Measurements from ENCODE around the gene ATP8B3. TPM values are rescaled to one million over a fixed set of nuclear protein-coding genes. Genes with fewer than 3 reads are reported as not detected.

The ATP8B3 gene
- total and polyA plus RNA-seq, 7 donors: under 0.01 to 3.9 (median 0.68) TPM; not detected in 2

- WGBS, 2 donors: 73 to 76% methylated on average over 9 of the region's 9 CpGs
- peaks cover 26 to 94% (median 77%) of the 10 kb centered on the region in 3 donors for H3K27me3 ChIP-seq
- H3K9me3 ChIP-seq: peaks cover 7 to 14% (median 9%) of the 10 kb centered on the region in 4 donors
- TF ChIP-seq EP300 (IDR thresholded peaks at IDR 0.05) (no peak), POLR2A (IDR thresholded peaks at IDR 0.05) (no peak), POLR2AphosphoS5 (IDR thresholded peaks at IDR 0.05) (no peak)
- TF ChIP-seq, protein P1, sequence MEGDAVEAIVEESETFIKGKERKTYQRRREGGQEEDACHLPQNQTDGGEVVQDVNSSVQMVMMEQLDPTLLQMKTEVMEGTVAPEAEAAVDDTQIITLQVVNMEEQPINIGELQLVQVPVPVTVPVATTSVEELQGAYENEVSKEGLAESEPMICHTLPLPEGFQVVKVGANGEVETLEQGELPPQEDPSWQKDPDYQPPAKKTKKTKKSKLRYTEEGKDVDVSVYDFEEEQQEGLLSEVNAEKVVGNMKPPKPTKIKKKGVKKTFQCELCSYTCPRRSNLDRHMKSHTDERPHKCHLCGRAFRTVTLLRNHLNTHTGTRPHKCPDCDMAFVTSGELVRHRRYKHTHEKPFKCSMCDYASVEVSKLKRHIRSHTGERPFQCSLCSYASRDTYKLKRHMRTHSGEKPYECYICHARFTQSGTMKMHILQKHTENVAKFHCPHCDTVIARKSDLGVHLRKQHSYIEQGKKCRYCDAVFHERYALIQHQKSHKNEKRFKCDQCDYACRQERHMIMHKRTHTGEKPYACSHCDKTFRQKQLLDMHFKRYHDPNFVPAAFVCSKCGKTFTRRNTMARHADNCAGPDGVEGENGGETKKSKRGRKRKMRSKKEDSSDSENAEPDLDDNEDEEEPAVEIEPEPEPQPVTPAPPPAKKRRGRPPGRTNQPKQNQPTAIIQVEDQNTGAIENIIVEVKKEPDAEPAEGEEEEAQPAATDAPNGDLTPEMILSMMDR (IDR thresholded peaks at IDR 0.05): no peak
- H3K4me3 ChIP-seq: no peak overlapping the region
- DNase-seq: no peak
- peaks cover 0 to 5% (median 0%) of the 10 kb centered on the region in 4 donors for H3K4me1 ChIP-seq
- intact Hi-C loops (cut with DNase I): loop anchor here (2.0 to 10.0 kb wide), 3 partner anchors 97 to 314 kb away; partner anchors contain the start of gene APC2
- no peak overlapping the region for H3K27ac ChIP-seq
- H3K36me3 ChIP-seq: no peaks in the 10 kb centered on the region
Observed at GRCh38 chr19:1768918-1769644, 43.0 kb downstream of the ATP8B3 start.

- DNase-seq: no peak
- peaks cover 28 to 94% (median 79%) of the 10 kb centered on the region in 3 donors for H3K27me3 ChIP-seq
- no peaks in the 10 kb centered on the region for H3K36me3 ChIP-seq
- H3K9me3 ChIP-seq: peaks cover 7 to 14% (median 9%) of the 10 kb centered on the region in 4 donors
- TF ChIP-seq, protein P1 (IDR thresholded peaks at IDR 0.05): no peak
- TF ChIP-seq POLR2AphosphoS5 (IDR thresholded peaks at IDR 0.05) (no peak), EP300 (IDR thresholded peaks at IDR 0.05) (no peak), POLR2A (IDR thresholded peaks at IDR 0.05) (no peak)
- no peak overlapping the region for H3K27ac ChIP-seq
- no peak overlapping the region for H3K4me3 ChIP-seq
- 24% methylated on average over 13 of the region's 13 CpGs for WGBS, 2 donors
- H3K4me1 ChIP-seq: peaks cover 0 to 5% (median 0%) of the 10 kb centered on the region in 4 donors
- intact Hi-C loops (cut with DNase I): loop anchor here (2.0 to 10.0 kb wide), 3 partner anchors 96 to 313 kb away; partner anchors contain the start of gene APC2
Observed at GRCh38 chr19:1768248-1768647, 43.8 kb downstream of the ATP8B3 start.

- no peak for TF ChIP-seq POLR2A (IDR thresholded peaks at IDR 0.05)
- TF ChIP-seq, protein P1 (IDR thresholded peaks at IDR 0.05): peak; percentile 70 to 98 (median 92)
- Histone ChIP-seq H3K27ac (no peak overlapping the region), H3K36me3 (no peaks in the 10 kb centered on the region), H3K4me1 (peaks cover 0 to 5% (median 0%) of the 10 kb centered on the region in 4 donors), H3K9me3 (peaks cover 7 to 14% (median 9%) of the 10 kb centered on the region in 4 donors), H3K4me3 (no peak overlapping the region), H3K27me3 (peaks cover 31 to 98% (median 86%) of the 10 kb centered on the region in 3 donors)
- DNase-seq: no peak
- intact Hi-C loops (cut with DNase I): loop anchor here (2.0 to 10.0 kb wide), 3 partner anchors 59 to 313 kb away; partner anchors contain the start of gene APC2
- WGBS, 2 donors: 4% methylated on average over 21 of the region's 21 CpGs
Observed at GRCh38 chr19:1767464-1767933, 44.6 kb downstream of the ATP8B3 start.

DNA sequence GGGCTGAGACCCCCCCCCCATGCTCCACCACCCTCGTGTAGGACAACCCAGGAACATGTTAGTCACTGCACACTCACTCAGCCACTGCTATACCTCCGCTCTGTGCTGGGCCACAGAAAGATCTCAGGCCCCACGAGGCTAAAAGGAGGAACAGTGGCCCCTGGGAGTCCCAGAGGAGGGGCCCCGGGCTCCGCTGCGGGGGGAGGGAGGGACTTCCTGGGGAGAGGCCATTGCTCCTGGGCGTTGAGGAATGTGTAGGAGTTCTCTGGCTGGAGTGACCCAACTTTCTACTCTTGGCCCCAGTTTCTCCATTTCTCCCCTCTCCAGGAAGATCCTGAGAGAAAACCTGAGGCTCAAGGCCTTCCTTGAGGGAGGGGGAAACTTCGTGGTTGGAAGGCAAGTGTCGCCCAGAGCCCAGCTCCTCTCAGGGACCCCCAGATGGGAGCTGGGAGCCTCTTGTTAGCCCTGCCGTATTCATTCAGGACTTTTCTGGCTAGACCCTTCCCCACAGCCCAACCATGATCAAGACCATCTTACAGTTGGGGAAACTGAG, 45.2 kb downstream of the ATP8B3 start:
- Histone ChIP-seq H3K27me3 (peaks cover 33 to 99% (median 92%) of the 10 kb centered on the region in 3 donors), H3K4me3 (no peak overlapping the region), H3K27ac (no peak overlapping the region), H3K36me3 (no peaks in the 10 kb centered on the region), H3K9me3 (peaks cover 7 to 14% (median 9%) of the 10 kb centered on the region in 4 donors), H3K4me1 (peaks cover 0 to 5% (median 0%) of the 10 kb centered on the region in 4 donors)
- intact Hi-C loops (cut with DNase I): loop anchor here (2.0 to 10.0 kb wide), 3 partner anchors 60 to 312 kb away; partner anchors contain the start of gene APC2
- WGBS, 2 donors: 16% methylated on average over 10 of the region's 10 CpGs
- DNase-seq: no peak
- TF ChIP-seq, protein P1 (IDR thresholded peaks at IDR 0.05): no peak
- TF ChIP-seq POLR2AphosphoS5 (IDR thresholded peaks at IDR 0.05) (no peak), POLR2A (IDR thresholded peaks at IDR 0.05) (no peak), EP300 (IDR thresholded peaks at IDR 0.05) (no peak)

Data from sigmoid colon (tissue), 7 donors.